GM20000 (cell line): Measurements from ENCODE around the gene KIF4A.

Source experiments
- DNase-seq: peaks from one replicate; pipeline ENCODE4 v3.0.0; 2012; ENCODE audit warnings: low spot score
- TF ChIP-seq, protein P1 (sequence below): IDR thresholded peaks from 2 replicates; pipeline ENCODE4 v1.5.1; 2012; ENCODE audit warnings: mild to moderate bottlenecking, control low read depth; ENCODE audit errors: extremely low read depth, missing control alignments

Gene KIF4A

DNA sequence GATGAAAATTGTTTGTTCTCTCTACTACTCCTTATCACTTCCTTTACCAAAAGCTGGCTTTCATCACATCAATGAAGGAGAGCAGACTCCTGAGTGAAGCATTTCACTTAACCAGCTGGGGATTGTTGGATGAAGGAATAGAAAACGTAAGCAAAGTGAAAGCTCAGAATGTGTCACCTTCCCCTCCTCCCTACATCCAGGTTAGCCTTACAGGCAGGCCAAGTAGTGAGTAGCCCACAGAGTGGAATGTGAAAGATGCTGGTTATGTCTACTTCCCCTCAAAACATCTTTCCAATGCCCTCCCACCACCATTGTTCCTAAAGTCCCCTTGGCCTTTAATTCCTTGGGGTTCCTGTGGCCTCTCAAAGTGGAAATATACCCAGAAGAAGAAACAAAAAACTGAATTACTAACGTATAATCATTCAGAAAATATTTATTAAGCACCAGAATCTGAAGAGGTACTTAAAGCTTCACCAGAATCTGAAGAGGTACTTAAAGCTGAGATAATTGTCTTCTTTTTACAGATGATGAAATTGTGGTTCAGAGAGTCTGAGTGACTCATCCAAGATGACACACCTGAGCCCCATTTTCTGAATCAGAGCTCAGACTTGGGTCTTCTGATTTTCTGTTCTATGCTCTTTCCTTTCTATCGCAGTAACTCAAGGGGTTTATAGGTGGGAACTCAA, 36.4 kb upstream of the KIF4A start:
- DNase-seq = no peak
- TF ChIP-seq, protein P1, sequence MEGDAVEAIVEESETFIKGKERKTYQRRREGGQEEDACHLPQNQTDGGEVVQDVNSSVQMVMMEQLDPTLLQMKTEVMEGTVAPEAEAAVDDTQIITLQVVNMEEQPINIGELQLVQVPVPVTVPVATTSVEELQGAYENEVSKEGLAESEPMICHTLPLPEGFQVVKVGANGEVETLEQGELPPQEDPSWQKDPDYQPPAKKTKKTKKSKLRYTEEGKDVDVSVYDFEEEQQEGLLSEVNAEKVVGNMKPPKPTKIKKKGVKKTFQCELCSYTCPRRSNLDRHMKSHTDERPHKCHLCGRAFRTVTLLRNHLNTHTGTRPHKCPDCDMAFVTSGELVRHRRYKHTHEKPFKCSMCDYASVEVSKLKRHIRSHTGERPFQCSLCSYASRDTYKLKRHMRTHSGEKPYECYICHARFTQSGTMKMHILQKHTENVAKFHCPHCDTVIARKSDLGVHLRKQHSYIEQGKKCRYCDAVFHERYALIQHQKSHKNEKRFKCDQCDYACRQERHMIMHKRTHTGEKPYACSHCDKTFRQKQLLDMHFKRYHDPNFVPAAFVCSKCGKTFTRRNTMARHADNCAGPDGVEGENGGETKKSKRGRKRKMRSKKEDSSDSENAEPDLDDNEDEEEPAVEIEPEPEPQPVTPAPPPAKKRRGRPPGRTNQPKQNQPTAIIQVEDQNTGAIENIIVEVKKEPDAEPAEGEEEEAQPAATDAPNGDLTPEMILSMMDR = no peak

DNA sequence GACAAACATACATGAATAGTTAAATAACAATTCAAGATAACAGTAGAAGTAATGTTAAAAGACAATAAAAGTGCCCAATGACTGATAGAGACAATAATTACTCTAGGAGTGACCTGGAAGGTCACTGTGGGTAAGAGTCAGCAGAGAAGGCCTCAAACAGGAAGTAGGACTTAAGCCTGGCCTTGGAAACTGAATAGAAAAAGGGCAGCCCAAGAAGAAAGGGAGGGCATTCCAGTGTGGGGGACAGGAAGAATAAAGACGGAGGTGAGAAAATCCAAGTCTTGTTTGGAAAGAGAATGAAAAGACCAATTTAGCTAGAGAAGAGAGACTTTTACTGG, 35.9 kb upstream of the KIF4A start:
- TF ChIP-seq, protein P1 = no peak
- DNase-seq = no peak

DNA sequence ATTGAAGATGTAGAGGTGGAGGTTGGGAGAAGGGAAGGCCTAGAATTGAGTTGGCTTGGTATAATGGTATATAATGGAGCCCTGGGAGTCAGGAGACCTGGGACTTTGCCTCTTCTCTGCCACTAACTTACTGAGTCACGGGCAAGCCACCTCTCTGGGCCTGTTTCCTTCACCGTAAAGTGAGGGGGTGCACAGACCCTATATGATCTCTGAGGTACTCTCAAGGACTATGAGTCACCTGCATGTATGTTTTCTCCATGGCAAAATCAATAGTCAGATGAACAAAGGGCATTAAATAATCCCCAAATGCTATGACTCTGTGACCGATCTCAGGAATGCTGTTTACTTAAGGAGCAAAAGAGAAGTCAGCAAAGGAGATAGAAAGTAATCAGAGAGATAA, 35.0 kb upstream of the KIF4A start:
- TF ChIP-seq, protein P1 = no peak
- no peak for DNase-seq

DNA sequence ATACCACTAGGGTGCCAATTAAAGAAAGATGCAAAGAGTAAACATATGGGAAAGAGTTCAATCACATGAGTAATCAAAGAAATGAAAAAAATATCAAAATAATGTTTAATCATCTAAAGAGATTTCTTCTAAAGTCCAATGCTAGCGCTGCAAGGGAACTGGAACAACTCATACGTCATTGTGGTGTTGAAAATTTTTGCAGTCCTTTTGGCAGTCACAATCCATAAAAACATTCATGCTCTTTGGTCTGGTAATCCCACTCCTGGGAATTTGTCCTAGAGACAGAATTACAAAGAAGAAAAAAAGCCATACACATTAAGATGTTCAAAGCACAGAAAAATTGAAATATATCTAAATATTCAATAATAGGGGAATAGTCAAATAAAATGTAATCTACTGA, 34.5 kb upstream of the KIF4A start:
- TF ChIP-seq, protein P1 = no peak
- no peak for DNase-seq

DNA sequence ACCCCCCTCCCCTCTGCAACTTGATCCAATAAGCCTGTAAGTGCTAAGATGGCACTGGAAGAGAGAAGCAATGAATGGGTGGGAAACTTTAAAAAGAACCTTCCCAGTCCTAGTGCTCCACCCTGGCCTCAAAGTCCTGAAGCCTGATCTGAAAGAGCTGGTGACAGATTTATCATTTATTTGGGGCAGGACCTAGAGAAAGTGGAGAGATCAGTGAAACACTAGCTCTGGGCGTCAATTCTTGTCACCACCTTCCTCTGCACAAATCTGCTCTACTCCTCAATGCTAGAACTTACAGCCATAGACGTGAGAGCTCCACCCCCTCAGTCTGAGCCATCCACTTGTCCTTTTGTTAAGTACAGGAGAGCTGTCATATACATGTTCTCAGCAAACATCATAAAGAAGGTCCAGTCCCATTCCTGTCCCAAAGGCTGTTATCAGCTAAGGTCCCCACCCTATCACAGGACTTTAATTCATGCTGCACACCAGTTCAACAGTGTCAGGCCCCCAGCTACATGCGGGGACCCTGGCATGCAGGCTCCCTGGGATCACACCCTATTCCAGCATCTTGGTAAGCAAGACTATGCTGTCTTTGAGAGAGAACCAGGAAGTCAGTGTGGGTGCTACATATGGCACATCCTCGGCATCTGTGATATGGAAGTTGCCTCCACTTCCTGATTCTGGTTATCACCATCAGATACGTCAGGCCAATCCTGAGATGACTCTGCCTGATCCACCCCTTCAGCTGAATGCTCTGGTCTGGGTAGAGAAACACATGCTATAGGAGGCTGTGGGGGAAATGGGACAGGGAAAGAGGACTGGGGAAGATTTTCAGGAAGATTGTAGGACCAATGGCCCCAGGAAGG, 32.2 kb upstream of the KIF4A start:
- DNase-seq = no peak
- TF ChIP-seq, protein P1 = no peak

DNA sequence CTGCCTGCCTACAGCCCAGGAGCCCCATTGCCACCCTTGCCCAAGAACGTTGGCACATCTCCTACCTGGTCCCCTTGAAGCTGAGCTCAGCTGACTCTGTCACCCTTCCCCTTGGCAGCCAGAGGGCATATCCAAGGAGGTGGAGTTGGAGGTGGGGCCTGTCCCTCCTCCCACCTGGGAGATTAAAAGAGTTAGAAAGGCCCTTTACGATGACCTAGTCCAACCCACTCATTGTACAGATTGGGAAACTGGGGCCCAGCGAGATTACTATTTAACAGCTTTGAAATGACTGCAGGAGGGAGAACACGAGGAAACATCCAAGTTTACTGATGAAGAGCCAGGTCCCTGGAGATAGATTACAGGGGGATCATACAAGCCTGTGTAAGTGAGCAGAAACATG, 29.8 kb upstream of the KIF4A start, which contains the start of gene P2RY4:
Gene P2RY4, minus strand, starts transcription at position 101 of the 400 bp plus-strand sequence. CDS start 580 bp downstream, outside the sequence.
- TF ChIP-seq, protein P1 = no peak
- no peak for DNase-seq

DNA sequence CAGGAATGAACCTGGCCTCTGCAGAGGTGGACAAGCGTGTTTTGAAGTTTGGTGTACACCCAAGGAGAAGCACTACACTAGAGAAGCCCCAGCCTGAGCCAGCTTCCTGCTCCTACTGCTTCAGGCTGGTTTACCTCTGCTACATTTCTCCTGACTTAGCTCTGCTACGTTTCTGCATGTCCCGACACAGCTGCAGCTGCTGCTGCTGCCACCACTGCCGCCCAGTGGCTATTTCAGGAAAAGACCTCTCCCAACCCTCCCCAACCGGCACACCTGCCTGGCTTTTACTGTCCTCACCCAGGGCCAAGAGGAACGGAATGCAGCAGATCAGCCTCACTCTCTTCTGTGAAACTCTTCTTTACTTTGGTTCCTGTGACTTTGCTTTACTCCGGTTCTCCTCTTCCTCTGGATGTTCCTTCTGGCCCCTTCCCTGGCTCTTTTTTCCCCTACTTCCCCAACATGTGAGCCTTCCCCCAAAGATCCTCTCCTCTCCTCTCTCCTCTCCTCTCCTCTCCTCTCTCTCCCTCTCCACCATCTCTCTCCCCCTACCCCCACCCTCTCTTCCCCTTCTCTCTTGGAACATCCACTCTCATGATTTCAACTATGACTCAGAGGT, 26.8 kb upstream of the KIF4A start:
- DNase-seq = peak; percentile 38
- TF ChIP-seq, protein P1 = peak; percentile 38
